NCI-H146 treated with DMSO at 0.1 percent for 48 hours (cell line): ENCODE results near the gene CDH18.

Experiments
- DNase-seq: peaks from one replicate; lab custom pipeline; 2025; ENCODE audit not compliant: unreplicated experiment; lab: John Stamatoyannopoulos, UW

Gene CDH18

GRCh38 chr5:19488786-19489185, 499.2 kb downstream of the CDH18 start:
- no peak for DNase-seq

DNA sequence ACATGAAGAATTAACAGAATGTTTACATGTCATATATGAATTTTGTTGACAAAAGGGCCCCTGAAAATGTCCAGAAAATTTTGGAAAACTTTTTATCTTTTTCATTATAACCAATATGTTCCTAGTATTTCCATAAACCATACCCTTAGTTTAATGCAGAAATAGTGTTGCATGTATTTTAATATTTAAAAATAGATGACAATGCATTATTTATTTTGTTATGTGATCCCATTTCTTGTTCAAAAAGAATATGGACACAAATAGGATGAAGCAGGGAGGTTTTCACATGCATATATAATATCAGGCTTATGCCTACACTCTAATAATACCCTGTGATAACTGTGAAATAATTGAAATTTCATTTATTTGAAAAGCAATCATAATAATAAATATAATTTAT, 500.5 kb downstream of the CDH18 start:
- DNase-seq, result no peak

- DNase-seq, result no peak
These were observed 508.4 kb downstream of the CDH18 start for GRCh38 chr5:19479562-19479961.

DNA sequence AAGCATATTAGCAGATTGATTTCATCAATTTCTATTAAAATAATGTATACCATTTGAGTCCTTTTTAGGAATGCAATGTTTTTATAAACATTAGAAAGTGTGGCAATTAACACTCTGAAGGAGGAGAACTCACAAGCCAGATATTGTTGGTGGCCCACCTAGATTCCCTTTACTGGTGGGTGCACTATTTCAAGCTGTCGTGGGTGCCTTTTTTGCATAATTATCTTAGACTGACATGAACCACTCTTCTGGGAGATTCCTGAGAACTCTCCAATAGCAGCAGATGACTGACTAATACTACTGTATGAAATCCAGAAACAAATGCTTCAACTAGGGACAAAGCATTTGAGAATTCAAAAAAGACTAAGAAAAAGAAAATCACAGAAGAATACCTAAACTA, 526.0 kb downstream of the CDH18 start:
- DNase-seq, result no peak

GRCh38 chr5:19424506-19424905, 563.5 kb downstream of the CDH18 start:
- DNase-seq, result no peak
